ENCODE results near the gene TP53I13. TPM values are rescaled to one million over a fixed set of nuclear protein-coding genes. Genes with fewer than 3 reads are reported as not detected.
"Not testable (repeated sequence)": the region's sequence is repeated elsewhere in the genome, so short reads cannot be mapped to it uniquely, and the experiment has no call there.

The TP53I13 gene
- polyA plus RNA-seq (ENCODE audit: insufficient read length in 4 of 4): 10 to 100 TPM; 26.4 to 56.4 (median 42.1) TPM

DNA sequence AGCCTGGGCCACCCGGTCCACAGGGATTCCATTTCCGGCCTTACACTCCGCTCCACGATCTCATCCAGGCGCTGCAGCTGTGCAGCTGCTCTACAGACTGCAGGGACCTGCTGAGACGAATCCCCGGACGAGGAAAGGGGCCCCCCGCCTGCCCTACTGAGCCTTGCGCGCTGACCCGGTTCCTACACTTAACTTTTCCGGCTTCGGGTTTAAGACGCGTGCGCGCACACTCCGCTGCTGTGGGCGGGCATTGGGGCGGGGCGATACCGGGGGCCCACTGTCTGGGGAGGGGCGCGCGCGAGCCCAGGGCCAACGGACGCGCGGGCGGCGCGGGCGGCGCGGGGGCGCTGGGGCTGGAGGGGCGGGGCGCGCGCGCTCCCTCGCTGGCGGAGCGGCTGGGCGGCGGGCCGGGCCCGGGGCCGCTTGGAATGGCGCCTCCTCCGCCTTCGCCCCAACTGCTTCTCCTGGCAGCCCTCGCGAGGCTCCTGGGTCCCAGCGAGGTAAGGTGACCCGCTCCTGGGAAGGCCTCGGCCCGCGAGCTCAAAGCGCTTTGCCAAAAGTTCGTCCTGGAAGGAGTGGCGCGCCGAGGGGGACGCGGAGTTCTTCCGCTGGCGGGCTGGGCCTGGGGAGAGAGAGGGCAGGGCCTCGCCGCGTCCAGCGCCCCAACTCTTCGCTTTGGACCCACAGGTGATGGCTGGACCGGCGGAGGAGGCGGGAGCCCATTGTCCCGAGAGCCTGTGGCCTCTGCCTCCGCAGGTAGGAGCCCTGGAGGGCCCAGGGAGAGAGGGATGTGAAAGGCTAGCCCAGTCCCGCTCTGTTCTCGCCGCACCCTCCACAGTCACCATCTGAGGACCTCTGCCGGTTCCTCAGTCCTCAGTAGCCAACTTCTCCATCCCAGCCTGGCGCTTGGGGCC is at the start of gene TP53I13:
Gene TP53I13 (plus strand): TSS at position 371 of the 914 bp plus-strand sequence. CDS start 58 bp downstream, at position 429.
- DNase-seq (ENCODE audit: low read depth in 4 of 4, low spot score in 2 of 4): peak in 1 of 4 donors; percentile 80

DNA sequence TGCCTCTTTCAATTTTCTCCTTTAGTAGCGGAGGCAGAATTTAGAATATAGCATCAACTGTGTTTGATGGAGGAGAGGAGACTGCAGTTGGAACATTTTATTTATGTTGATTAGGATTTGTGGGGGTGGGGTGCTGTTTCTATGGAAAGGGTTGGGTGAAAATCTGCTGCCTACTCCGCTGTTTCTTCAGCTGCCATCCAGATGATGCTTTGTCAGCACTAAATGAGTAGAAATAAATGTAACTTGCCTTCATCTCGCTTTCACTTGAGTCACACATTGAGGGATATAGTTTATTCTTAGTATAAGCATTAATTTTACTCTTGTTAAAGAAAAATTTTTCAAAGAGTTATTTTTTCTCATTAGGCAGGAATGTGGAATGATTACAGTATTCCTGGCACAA is 43.8 kb upstream of the TP53I13 start:
- no peak for DNase-seq (ENCODE audit: low read depth in 4 of 4, low spot score in 2 of 4)

DNA sequence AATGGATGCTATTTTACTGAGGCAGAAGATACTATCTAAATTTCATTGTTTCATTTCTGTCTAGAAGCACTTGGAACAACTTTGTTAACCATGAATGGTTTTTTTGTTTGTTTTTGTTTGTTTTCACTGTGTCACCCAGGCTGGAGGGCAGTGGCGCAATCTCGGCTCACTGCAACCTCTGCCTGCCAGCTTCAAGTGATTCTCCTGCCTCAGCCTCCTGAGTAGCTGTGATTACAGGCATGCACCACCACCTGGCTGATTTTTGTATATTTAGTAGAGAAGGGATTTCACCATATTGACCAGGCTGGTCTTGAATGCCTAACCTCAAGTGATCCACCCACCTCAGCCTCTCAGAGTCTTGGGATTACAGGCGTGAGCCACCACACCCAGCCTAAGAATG is 42.2 kb upstream of the TP53I13 start:
- no peak for DNase-seq (ENCODE audit: low read depth in 4 of 4, low spot score in 2 of 4)

DNA sequence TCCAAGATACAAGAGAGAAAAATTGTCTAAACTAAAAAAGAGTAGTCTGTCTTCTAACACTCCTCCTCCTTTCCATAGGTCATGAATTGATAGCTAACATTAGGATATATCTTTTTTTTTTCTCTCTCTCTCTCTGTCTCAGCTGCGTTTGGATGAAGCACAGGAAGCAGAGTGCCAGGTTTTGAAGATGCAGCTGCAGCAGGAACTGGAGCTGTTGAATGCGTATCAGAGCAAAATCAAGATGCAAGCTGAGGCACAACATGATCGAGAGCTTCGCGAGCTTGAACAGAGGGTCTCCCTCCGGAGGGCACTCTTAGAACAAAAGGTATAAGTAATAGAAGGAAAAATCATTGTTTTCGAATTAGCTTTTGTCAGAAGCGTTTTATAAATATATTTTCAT is 34.5 kb upstream of the TP53I13 start:
- no peak for DNase-seq (ENCODE audit: low read depth in 4 of 4, low spot score in 2 of 4)

DNA sequence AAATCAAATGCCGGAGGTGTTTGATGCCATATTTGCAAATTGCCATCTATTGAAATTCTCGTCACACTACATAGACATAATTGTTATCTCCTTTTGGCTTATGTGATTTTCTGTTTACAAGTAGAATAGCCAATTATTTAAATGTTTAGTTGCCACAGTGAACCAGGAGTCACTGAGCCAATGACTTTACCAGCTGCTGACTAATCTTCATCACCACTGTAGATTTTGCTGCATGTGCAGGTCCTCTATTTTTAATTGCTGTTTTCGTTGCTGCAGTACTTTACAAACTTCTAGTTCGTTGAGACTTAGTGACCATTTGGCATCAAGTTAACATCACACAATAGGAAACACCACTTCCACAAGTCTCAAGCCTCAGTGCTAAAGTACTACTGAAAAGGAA is 24.4 kb upstream of the TP53I13 start:
- no peak for DNase-seq (ENCODE audit: low read depth in 4 of 4, low spot score in 2 of 4)

GRCh38 chr17:29546085-29546484 is 22.4 kb upstream of the TP53I13 start:
- DNase-seq (ENCODE audit: low read depth in 4 of 4, low spot score in 2 of 4): no peak

DNA sequence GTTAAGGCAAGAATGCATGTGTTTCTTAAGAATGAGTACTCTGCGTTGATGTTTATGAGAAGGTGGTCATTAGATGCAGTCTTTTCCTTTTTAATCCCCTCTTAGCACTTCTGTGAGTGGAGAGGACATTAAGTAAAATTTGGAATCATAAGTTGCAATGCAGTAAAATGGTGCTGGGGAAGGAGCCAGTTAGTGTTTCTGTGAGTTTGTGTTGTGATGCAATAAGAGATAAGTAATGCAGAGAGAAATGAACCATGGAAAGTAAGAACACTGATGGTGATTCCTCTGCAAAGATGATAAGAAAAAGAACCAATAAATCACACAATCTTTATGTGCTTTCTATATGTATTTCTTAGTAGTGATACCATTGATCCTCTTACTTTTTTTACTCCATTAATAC is 21.7 kb upstream of the TP53I13 start:
- DNase-seq (ENCODE audit: low read depth in 4 of 4, low spot score in 2 of 4): no peak

DNA sequence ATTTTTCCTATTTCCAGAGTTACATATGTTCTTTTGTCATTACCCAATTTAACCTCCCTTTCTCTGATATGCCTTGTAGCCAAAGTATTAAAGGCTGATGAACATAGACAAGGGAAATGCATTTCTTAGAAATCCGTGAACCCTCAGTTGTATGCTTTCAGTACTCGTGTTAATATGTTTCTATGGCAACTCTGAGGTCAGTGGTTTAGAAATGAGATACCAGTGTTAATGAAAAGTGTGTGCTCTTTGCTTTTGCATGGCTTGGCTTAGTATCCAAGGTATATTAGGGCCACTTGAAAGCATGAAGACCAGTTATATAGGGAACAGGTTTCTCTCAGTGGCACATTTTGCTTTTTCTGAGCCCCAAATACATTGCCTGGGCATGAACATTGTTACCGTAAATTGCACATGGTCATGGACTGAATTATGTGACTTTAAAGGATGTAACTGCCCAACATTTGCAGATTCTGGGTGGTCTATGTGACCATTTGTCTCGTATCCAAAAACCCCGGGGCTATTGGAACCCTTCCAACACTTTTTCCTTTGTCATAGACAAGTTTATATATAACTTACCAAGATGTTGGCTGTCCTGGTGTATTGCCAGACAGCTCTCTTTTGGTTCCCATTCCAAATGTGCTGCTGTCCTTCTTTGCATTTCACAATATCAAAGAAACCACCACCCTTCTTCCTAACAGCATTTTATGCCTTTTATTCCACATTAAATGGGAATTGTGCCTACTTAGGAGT is 19.2 kb upstream of the TP53I13 start:
- no peak for DNase-seq (ENCODE audit: low read depth in 4 of 4, low spot score in 2 of 4)

DNA sequence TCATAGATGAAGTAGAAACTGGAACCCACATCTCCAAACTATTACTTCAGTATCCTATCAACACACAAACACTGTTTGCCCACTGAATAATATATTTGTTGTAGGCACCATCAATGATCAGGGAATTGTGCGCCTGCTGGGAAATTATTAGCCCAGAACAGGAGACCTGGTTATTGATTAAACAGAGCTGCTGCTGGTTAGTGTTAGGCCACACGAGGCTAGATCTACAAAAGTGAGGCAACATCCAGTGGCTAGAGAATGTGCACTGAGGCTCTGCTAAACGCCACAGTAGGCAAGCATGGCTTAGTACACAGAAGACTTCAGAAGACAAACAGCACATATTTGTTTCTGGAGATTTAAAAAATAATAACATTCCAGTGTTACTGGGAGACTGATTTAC is 12.7 kb upstream of the TP53I13 start:
- no peak for DNase-seq (ENCODE audit: low read depth in 4 of 4, low spot score in 2 of 4)

DNA sequence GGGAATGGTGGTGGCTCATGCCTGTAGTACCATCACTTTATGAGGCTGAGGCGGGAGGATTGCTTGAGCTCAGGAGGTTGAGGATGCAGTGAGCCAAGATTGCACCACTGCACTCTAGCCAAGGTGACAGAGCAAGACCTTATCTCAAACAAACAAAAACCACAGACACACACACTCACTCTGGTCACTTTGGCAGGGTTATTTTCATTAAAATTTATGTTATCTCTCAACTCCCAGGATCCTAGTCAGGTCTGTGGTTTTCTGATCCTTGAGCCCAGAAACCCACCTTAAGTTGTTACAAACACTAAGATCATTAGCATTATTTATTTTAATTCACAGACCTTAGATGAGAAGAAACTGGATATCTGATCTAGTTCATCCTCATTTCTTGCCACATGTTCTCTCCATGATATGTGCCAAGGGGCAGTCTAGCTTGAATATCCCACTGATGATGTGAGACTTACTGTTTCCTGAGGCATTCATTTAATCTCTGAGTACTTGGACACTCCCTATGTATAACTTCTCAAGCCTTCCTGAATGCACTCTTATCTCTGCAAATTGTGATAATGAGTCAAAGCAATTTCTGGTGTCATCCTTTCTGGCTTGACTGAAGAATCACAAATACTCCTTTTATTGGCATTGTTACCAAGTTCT is 11.3 kb upstream of the TP53I13 start:
- DNase-seq (ENCODE audit: low read depth in 4 of 4, low spot score in 2 of 4): no peak

DNA sequence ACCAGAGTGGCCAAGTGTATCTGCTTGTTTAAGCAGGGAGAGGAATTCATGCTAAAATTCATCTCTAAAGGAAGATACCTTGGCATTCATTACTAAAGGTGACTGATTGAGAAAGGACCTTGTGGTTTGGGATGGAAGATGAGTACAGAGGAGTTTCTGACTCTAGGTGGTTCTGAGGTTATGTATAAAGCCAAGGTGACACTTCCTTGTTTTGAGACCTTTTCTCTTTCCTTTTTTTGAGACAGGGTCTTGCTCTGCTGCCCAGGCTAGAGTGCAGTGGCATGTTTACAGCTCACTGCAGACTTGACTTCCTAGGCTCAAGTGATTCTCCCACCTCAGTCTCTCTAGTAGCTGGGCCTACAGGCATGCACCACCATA is 10.8 kb upstream of the TP53I13 start:
- DNase-seq (ENCODE audit: low read depth in 4 of 4, low spot score in 2 of 4): no peak

DNA sequence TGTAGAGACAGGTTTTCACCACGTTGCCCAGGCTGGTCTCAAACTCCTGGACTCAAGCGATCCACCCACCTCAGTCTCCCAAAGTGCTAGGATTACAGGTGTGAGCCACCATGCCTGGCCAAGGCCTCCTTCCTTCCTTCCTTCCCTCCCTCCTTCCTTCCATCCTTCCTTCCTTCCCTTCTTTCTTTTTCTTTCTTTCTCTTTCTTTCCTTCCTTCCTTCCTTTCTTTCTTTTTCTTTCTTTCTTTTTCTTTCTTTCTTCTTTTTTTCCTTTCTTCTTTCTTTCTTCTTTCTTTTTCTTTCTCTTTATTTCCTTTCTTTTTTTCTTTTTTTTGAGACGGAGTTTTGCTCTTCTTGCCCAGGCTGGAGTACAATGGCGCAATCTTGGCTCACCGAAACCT is 10.4 kb upstream of the TP53I13 start:
- DNase-seq (ENCODE audit: low read depth in 4 of 4, low spot score in 2 of 4): not testable (repeated sequence)

- DNase-seq (ENCODE audit: low read depth in 4 of 4, low spot score in 2 of 4): no peak
These were observed 8.9 kb upstream of the TP53I13 start for GRCh38 chr17:29559640-29560039.

- no peak for DNase-seq (ENCODE audit: low read depth in 4 of 4, low spot score in 2 of 4)
These were observed 8.2 kb upstream of the TP53I13 start for GRCh38 chr17:29560316-29560715.

- DNase-seq (ENCODE audit: low read depth in 4 of 4, low spot score in 2 of 4): no peak
These were observed 6.7 kb upstream of the TP53I13 start for GRCh38 chr17:29561554-29562517.

- DNase-seq (ENCODE audit: low read depth in 4 of 4, low spot score in 2 of 4): no peak
These were observed 5.9 kb upstream of the TP53I13 start for GRCh38 chr17:29562615-29563014.

DNA sequence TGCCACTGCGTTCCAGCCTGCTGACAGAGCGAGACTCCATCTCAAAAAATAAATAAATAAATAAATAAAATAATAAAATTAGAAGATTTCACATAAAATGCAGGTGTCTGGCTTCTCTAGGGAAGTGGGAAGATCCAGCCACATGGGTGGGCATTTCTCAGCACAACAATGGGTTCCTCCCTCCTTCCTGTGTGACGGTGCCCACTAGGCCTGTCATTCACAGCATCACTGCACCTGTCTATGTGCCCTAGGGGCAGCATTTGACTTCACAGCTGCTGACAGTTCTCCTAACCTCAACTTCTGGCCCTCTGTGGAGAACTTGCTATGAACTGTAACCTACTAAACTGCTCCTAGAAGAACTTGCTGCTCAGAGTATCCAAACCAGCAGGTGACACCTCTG is 4.7 kb upstream of the TP53I13 start:
- DNase-seq (ENCODE audit: low read depth in 4 of 4, low spot score in 2 of 4): no peak

DNA sequence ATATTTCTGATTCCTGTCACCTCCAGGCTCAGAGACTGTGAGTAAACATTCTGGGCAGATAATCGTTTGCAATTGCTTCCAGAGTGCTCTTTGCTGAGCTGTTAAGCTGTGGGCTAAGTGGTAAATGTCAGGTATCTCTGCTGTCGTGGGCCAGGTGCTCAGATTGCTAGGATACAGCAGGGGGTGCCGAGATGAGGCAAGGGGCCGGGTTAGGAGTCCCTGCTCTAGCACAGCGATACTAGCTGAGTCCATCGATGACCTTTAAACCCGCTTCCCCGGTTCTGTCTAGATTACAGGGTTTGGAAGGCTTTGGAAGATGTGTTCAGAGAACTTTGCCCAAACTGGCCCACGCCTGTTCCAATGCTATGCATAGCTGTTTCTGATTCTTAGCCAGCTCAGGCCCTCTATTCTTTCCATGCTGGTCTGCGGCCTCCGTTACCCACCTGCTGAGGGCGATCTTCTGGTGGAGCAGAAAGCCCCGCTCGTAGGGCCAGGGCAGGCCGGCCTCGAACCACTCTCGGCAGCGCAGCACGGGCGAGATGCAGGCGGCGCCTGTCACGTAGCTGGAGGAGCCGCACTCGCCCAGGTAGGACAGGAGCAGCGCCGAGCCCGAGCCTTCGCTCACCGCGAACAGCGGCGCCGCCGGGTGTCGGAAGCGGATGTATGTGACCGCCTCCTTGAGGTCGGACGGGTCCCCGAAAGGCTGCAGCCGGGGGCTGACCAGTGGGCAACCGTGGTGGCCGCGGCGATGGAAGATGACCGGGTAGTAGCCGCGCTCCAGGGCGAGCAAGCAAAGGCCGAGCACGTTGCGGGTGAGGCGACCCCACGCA is 2.6 kb upstream of the TP53I13 start:
- DNase-seq (ENCODE audit: low read depth in 4 of 4, low spot score in 2 of 4): no peak

Measured in left renal cortex interstitium (tissue), 4 donors.